A673 (cell line): ENCODE results near the gene BTBD9.

ENCODE experiments used
- CTCF ChIP-seq: fragments of 300-800, 200-600 bp; sonication (generic); conservative IDR thresholded peaks from 2 replicates; pipeline ENCODE4 v1.5.1; 2017; ENCODE audit warnings: low read depth, mild to moderate bottlenecking, antibody characterized with exemption, low read length, moderate library complexity, mixed read lengths
- EZH2 ChIP-seq: fragments of 200-600 bp; sonication (generic); IDR thresholded peaks from 2 replicates; pipeline ENCODE4 v1.6.1; 2017; ENCODE audit warnings: borderline replicate concordance, low read depth, mild to moderate bottlenecking, mixed read lengths, antibody characterized with exemption, low read length; ENCODE audit not compliant: poor library complexity, severe bottlenecking

- TF ChIP-seq CTCF: no peak
- no peak for TF ChIP-seq EZH2
These were observed 464.8 kb downstream of the BTBD9 start for GRCh38 chr6:38174806-38175495.
